ENCODE results near the gene TMEM184B.
A peak's percentile ranks its signal among the peaks of the same experiment; 100 is the strongest.

The TMEM184B gene

GRCh38 chr22:38272373-38273134, at the start of gene TMEM184B:
TMEM184B (minus strand) TSS chr22:38273010; CDS start chr22:38247961, 25,049 bp downstream.
- DNase-seq, result peak; percentile 86

- DNase-seq, result no peak
Observed at GRCh38 chr22:38320605-38321402, 48.0 kb upstream of the TMEM184B start.

GRCh38 chr22:38318792-38319773, 46.3 kb upstream of the TMEM184B start:
- no peak for DNase-seq

- no peak for DNase-seq
Observed at GRCh38 chr22:38317995-38318715, 45.3 kb upstream of the TMEM184B start.

GRCh38 chr22:38317122-38317994, 44.5 kb upstream of the TMEM184B start, which contains the start of gene CSNK1E:
CSNK1E (minus strand) TSS chr22:38317433; CDS start chr22:38314157, 3,276 bp downstream.
- peak; percentile 83 for DNase-seq

GRCh38 chr22:38316364-38317121, 43.7 kb upstream of the TMEM184B start:
- peak; percentile 63 for DNase-seq

GRCh38 chr22:38315823-38316363, 43.1 kb upstream of the TMEM184B start:
- DNase-seq, result no peak

- peak; percentile 47 for DNase-seq
Observed at GRCh38 chr22:38314933-38315822, 42.4 kb upstream of the TMEM184B start.

- DNase-seq, result no peak
Observed at GRCh38 chr22:38314051-38314932, 41.5 kb upstream of the TMEM184B start.

- peak; percentile 40 for DNase-seq
Observed at GRCh38 chr22:38313384-38313955, 40.7 kb upstream of the TMEM184B start.

GRCh38 chr22:38312261-38312800, 39.5 kb upstream of the TMEM184B start:
- no peak for DNase-seq

- DNase-seq, result no peak
Observed at GRCh38 chr22:38311323-38311620, 38.5 kb upstream of the TMEM184B start.

GRCh38 chr22:38310518-38311322, 37.9 kb upstream of the TMEM184B start:
- DNase-seq, result no peak

- no peak for DNase-seq
Observed at GRCh38 chr22:38309614-38310517, 37.1 kb upstream of the TMEM184B start.

- DNase-seq, result no peak
Observed at GRCh38 chr22:38308791-38309498, 36.1 kb upstream of the TMEM184B start.

Measured in CD4-positive, alpha-beta T cell treated with Interleukin-21 for 1 hour (primary cell).